Spleen (tissue), 11 donors: ENCODE data around the gene B4GALT6. TPM values are rescaled to one million over a fixed set of nuclear protein-coding genes. Genes with fewer than 3 reads are reported as not detected.
A peak's percentile ranks its signal among the peaks of the same experiment; 100 is the strongest.

Experiments used
- DNase-seq: peaks from one replicate; pipeline ENCODE4 v3.0.0-alpha.2; 2020
- H3K27ac ChIP-seq, 8 donors: fragments of 200-600 bp; sonication (generic) in 7 of 8; 1 replicate in 4 of 8; 2 replicates in 4 of 8; pipeline versions ENCODE4 v1.5.0 to v1.8.0; 2016 to 2021; ENCODE audit warnings: inconsistent platforms in 4 of 8, mild to moderate bottlenecking in 4 of 8, moderate library complexity in 1 of 8
- H3K27me3 ChIP-seq, 7 donors: fragments of 200-600 bp; sonication (generic) in 6 of 7; replicated peaks in 1 of 7; 1 replicate in 4 of 7; 2 replicates in 3 of 7; pipeline versions ENCODE4 v1.5.0 to v1.8.0; 2016 to 2021; ENCODE audit warnings: inconsistent platforms in 3 of 7, mild to moderate bottlenecking in 1 of 7
- H3K36me3 ChIP-seq, 6 donors: fragments of 200-600 bp; sonication (generic) in 5 of 6; 1 replicate in 4 of 6; 2 replicates in 2 of 6; pipeline versions ENCODE4 v1.5.0 to v1.8.0; 2016 to 2021; ENCODE audit warnings: inconsistent platforms in 2 of 6
- H3K4me1 ChIP-seq, 6 donors: fragments of 200-600 bp; sonication (generic) in 5 of 6; 1 replicate in 3 of 6; 2 replicates in 3 of 6; pipeline versions ENCODE4 v1.5.0 to v1.8.0; 2016 to 2021; ENCODE audit warnings: inconsistent platforms in 3 of 6
- H3K4me3 ChIP-seq, 8 donors: fragments of 200-600 bp; sonication (generic) in 7 of 8; 1 replicate in 4 of 8; 2 replicates in 4 of 8; pipeline versions ENCODE4 v1.5.0 to v1.8.0; 2016 to 2021; ENCODE audit warnings: inconsistent platforms in 4 of 8, mild to moderate bottlenecking in 4 of 8, moderate library complexity in 2 of 8
- H3K9me3 ChIP-seq, 8 donors: fragments of 200-600 bp; sonication (generic) in 7 of 8; 1 replicate in 4 of 8; 2 replicates in 4 of 8; pipeline versions ENCODE4 v1.5.0 to v1.8.0; 2016 to 2021; ENCODE audit warnings: inconsistent platforms in 4 of 8
- POLR2A ChIP-seq, 3 donors: fragments of 450-650 bp; IDR thresholded peaks; one replicate each; pipeline ENCODE4 v1.5.1; 2017; ENCODE audit warnings: antibody characterized with exemption in 3 of 3, mild to moderate bottlenecking in 1 of 3
- POLR2AphosphoS5 ChIP-seq, 3 donors: sonication (generic); formaldehyde crosslinking; IDR thresholded peaks; one replicate each; pipeline ENCODE4 v1.5.1; 2017; ENCODE audit warnings: antibody characterized with exemption in 3 of 3
- WGBS, 5 donors: extraction: QIAGEN DNeasy Blood & Tissue Kit in 3 of 5; methylation state at CpG; one replicate each; pipeline versions ENCODE4 v1.1.5 to v1.1.7; 2013 to 2018; 5-methylcytosine and 5-hydroxymethylcytosine counted together
- intact Hi-C: fragments of 100-400 bp; cut with DNase I; formaldehyde crosslinking; loops from one replicate; pipeline ENCODE4 v1.15.0; 2023; ENCODE audit warnings: low total_unique reads
- polyA plus RNA-seq, 3 donors: library from polyadenylated mRNA; stranded (reverse); fragments of 200-250 nt; gene quantifications; one replicate each; pipeline ENCODE4 v1.2.1, GENCODE V29; 2013
- total RNA-seq, 7 donors: library from RNA; depleted of rRNA in 3 of 7; stranded (reverse); fragments of >200 nt in 3 of 7; fragmentation: NEBNext Ultra II Directional in 4 of 7; extraction: Animal tissue kit (Norgen Biotek cat#: 25700) in 4 of 7; gene quantifications; one replicate each; pipeline versions ENCODE4 v1.1.0 to v1.2.1, GENCODE V29; 2016 to 2021
- TF ChIP-seq, protein P1 (sequence below), 11 experiments: fragments of 200-600 bp in 7 of 11; fragments of 450-650 bp in 4 of 11; sonication (generic) in 4 of 11; IDR thresholded peaks in 8 of 11; conservative IDR thresholded peaks in 3 of 11; 1 replicate in 7 of 11; 2 replicates in 4 of 11; pipeline versions ENCODE4 v1.4.0 to v1.8.0; 2016 to 2021; ENCODE audit warnings: antibody characterized with exemption in 11 of 11, inconsistent platforms in 4 of 11, mild to moderate bottlenecking in 1 of 11
- donor health status: healthy with polysubstance abuse.
- donor health status: DM: no; HTN: no; CAD: no; lungs with moderate emphysema.
- donor health status: DM: no; HTN: no; CAD: no.
- donor health status: Bipolar disorder and iron deficiency.
- donor health status: healthy.
- donor health status: DM: no; HTN: no; CAD: no.
- donor health status: DM: yes; HTN: yes; CAD: no.

Gene B4GALT6
- total and polyA plus RNA-seq, 10 donors: 0.42 to 9.1 (median 3.7) TPM

DNA sequence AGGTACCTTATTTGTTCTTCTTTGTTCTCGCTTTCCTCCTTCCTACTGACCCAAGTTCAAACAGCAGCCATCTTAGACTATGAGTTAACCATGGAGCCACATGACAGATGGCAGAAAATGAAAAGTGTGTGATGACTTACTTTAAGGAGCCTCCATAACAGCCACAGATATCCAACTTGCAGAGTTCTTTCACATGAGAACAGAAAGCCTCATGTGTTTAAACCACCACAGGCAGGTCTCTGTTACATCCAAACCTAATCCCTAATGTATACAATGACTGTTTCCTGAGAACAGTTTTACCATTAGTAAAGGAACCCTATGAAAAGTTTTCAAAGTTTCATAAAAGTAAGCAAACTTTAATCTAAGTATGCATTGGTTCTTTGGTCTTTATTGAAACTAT is 20.3 kb downstream of the B4GALT6 start:
- Histone ChIP-seq H3K36me3 (no peaks in the 10 kb centered on the region), H3K4me3 (no peak overlapping the region), H3K27me3 (no peaks in the 10 kb centered on the region), H3K27ac (no peak overlapping the region), H3K9me3 (no peaks in the 10 kb centered on the region), H3K4me1 (peaks cover 0 to 5% (median 4%) of the 10 kb centered on the region in 6 donors)
- WGBS, 5 donors: 93 to 97% (median 96%) methylated on average over 1 of the region's 1 CpG
- TF ChIP-seq, protein P1, sequence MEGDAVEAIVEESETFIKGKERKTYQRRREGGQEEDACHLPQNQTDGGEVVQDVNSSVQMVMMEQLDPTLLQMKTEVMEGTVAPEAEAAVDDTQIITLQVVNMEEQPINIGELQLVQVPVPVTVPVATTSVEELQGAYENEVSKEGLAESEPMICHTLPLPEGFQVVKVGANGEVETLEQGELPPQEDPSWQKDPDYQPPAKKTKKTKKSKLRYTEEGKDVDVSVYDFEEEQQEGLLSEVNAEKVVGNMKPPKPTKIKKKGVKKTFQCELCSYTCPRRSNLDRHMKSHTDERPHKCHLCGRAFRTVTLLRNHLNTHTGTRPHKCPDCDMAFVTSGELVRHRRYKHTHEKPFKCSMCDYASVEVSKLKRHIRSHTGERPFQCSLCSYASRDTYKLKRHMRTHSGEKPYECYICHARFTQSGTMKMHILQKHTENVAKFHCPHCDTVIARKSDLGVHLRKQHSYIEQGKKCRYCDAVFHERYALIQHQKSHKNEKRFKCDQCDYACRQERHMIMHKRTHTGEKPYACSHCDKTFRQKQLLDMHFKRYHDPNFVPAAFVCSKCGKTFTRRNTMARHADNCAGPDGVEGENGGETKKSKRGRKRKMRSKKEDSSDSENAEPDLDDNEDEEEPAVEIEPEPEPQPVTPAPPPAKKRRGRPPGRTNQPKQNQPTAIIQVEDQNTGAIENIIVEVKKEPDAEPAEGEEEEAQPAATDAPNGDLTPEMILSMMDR (IDR thresholded peaks at IDR 0.05 in 8 of 11, conservative IDR thresholded peaks at IDR 0.05 in 3 of 11): no peak
- no peak for TF ChIP-seq POLR2AphosphoS5 (IDR thresholded peaks at IDR 0.05)
- TF ChIP-seq POLR2A (IDR thresholded peaks at IDR 0.05): no peak
- intact Hi-C loops: no loop called here
- DNase-seq: no peak

DNA sequence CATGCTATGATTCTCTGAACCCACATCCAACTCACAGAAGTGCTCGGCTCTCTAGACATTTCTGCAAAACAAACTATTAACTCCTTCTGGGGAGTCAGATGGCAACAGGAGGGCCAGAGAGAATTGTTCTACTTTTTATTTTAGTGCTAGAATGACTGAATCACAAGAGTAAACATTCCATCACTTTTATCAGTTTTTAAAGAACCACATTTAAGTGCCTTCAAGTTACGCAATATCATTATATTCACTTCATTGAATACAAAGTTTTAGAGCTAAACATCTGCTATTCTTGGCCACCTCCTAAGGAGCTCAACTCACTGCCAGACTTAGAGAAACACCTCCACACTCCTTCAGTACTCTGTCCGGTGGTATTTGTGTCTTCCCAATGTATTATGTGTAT is 22.4 kb downstream of the B4GALT6 start:
- no peak overlapping the region for H3K4me3 ChIP-seq
- no peaks in the 10 kb centered on the region for H3K27me3 ChIP-seq
- TF ChIP-seq POLR2AphosphoS5 (IDR thresholded peaks at IDR 0.05) (no peak), POLR2A (IDR thresholded peaks at IDR 0.05) (no peak)
- TF ChIP-seq, protein P1 (IDR thresholded peaks at IDR 0.05 in 8 of 11, conservative IDR thresholded peaks at IDR 0.05 in 3 of 11): no peak
- no peaks in the 10 kb centered on the region for H3K9me3 ChIP-seq
- no peak for DNase-seq
- intact Hi-C loops: no loop called here
- 57 to 88% (median 73%) methylated on average over 3 of the region's 3 CpGs for WGBS, 5 donors
- H3K4me1 ChIP-seq: peaks cover 0 to 18% (median 12%) of the 10 kb centered on the region in 6 donors
- H3K27ac ChIP-seq: no peak overlapping the region
- H3K36me3 ChIP-seq: no peaks in the 10 kb centered on the region

DNA sequence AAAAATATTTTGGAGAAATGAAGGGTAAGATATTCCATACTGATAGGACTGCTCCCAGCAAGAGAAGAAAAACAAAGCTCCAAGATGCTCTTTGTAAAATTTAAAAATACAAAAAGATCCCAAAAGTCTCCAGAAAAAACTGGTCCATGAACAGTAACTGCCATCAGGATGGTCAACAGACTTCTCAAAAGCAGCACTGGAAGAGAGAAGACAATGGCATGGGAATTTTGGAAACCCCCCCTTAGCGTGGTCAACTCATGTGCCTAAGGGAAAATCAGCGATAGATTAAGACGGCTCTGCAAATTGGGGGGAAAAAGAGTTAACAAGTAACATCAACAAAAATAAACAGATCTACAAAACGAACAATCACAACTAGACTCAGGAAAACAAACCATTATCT is 23.6 kb downstream of the B4GALT6 start:
- 93 to 97% (median 97%) methylated on average over 4 of the region's 4 CpGs for WGBS, 5 donors
- H3K4me3 ChIP-seq: no peak overlapping the region
- intact Hi-C loops: no loop called here
- no peaks in the 10 kb centered on the region for H3K36me3 ChIP-seq
- no peak for DNase-seq
- peaks cover 0 to 18% (median 12%) of the 10 kb centered on the region in 6 donors for H3K4me1 ChIP-seq
- no peak overlapping the region for H3K27ac ChIP-seq
- TF ChIP-seq, protein P1 (IDR thresholded peaks at IDR 0.05 in 8 of 11, conservative IDR thresholded peaks at IDR 0.05 in 3 of 11): no peak
- TF ChIP-seq POLR2AphosphoS5 (IDR thresholded peaks at IDR 0.05): no peak
- TF ChIP-seq POLR2A (IDR thresholded peaks at IDR 0.05): no peak
- no peaks in the 10 kb centered on the region for H3K9me3 ChIP-seq
- H3K27me3 ChIP-seq: no peaks in the 10 kb centered on the region

DNA sequence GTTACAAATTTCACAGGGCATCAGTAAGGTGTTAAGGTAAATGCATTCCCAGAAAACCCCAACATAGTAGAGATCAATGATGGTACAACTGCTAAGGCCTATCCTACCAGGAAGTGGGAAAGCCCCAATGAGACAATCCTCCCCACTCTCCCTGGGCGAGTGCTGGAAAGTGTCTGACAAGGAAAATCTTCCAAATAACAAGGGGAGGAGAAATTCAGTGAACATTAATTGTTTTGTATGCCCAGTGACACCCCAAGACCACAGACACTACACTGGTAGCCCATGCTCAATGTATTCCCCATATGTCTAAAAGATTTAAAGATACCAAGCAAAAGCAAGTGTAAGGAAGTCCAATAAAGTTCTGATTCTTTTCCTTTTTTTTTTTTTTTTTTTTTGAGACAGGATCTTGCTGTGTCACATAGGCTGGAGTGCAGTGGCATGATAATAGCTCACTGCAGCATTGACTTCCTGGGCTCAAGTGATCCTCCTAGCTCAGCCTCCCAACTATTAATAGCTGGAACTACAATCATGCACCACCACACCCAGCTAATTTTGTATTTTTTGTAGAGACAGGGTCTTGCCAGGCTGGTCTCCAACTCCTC is 24.7 kb downstream of the B4GALT6 start:
- Histone ChIP-seq H3K27ac (peak overlapping the region in 1 of 8 donors; percentile 38), H3K9me3 (no peaks in the 10 kb centered on the region), H3K4me1 (peaks cover 0 to 18% (median 12%) of the 10 kb centered on the region in 6 donors), H3K36me3 (no peaks in the 10 kb centered on the region), H3K27me3 (no peaks in the 10 kb centered on the region), H3K4me3 (no peak overlapping the region)
- no peak for DNase-seq
- intact Hi-C loops: no loop called here
- 77 to 92% (median 88%) methylated on average over 1 of the region's 1 CpG for WGBS, 5 donors
- TF ChIP-seq, protein P1 (IDR thresholded peaks at IDR 0.05 in 8 of 11, conservative IDR thresholded peaks at IDR 0.05 in 3 of 11): no peak
- no peak for TF ChIP-seq POLR2A (IDR thresholded peaks at IDR 0.05)
- no peak for TF ChIP-seq POLR2AphosphoS5 (IDR thresholded peaks at IDR 0.05)
